Stimulated activated CD4-positive, alpha-beta T cell treated with anti-CD3 and anti-CD28 coated beads, Interleukin-1b, Interleukin-23, amount 100 ng/mL, for 1 hour (primary cell): ENCODE results near the gene VGLL1.
A peak's percentile ranks its signal among the peaks of the same experiment; 100 is the strongest.

Experiments
- DNase-seq, 2 donors: peaks; one replicate each; pipeline ENCODE4 v3.0.0-alpha.2; 2020; ENCODE audit warnings: low read depth in 2 of 2

The VGLL1 gene

GRCh38 chrX:136551410-136551809 lies 19.4 kb downstream of the VGLL1 start:
- DNase-seq = no peak

- no peak for DNase-seq
Observed at GRCh38 chrX:136555694-136556093, 23.7 kb downstream of the VGLL1 start.

DNA sequence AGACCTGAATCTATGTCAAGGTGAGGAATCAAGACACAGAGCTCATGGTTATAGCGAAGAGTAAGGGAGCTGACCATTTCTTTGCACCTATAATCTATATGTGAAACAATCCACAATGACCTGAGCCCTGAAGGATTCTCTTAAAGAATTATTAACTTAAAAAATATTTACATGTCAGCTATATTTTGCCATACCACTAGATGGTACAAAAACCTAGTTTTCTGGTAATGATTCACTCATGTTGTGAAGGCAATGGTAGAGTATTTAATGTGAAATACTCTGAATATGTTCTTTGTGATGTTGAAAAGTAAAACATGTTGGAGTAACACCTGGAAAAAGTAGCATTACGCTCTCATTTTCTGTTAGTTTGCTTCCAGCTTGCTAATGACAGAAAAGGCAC lies 40.0 kb downstream of the VGLL1 start:
- DNase-seq = no peak

GRCh38 chrX:136574548-136574947 lies 42.5 kb downstream of the VGLL1 start:
- DNase-seq = no peak

DNA sequence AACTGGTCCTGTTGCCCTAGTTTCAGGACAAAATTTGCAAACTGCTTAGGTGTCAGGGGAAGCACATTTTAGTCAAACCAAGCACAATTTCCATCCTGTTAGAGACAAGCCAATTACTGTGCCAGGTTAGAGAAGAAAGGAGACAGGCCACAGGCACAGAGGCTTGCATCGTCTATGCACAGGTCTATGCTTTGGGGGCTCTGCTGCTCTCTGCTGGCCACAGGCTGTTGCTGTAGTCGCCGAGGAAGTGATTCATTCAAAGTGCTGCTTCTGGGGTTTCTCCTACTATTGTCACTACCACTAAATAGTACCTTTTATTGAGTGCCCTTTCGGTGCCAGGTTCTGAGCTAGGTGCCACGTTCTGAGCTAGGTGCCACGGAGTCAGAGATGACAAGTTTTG lies 45.5 kb downstream of the VGLL1 start:
- DNase-seq = peak; percentile 14 to 28

GRCh38 chrX:136580316-136580715 lies 48.3 kb downstream of the VGLL1 start:
- DNase-seq = no peak

DNA sequence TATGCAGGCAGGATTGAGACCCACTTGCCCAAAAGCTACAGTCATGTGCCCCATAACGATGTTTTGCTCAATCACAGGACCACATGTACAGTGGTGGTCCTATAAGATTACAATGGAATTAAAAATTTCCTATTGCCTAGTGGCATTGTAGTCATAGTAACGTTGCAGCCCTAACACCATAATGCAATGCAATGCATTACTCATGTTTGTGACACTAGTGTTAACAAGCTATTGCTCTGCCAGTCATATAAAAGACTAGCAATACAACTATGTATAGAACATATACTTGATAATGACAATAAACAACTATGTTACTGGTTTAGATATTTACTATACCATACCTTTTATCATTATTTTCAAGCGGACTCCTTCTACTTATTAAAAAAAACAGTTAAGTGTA lies 50.6 kb downstream of the VGLL1 start:
- no peak for DNase-seq

- no peak for DNase-seq
Observed at GRCh38 chrX:136584545-136584944, 52.5 kb downstream of the VGLL1 start.

DNA sequence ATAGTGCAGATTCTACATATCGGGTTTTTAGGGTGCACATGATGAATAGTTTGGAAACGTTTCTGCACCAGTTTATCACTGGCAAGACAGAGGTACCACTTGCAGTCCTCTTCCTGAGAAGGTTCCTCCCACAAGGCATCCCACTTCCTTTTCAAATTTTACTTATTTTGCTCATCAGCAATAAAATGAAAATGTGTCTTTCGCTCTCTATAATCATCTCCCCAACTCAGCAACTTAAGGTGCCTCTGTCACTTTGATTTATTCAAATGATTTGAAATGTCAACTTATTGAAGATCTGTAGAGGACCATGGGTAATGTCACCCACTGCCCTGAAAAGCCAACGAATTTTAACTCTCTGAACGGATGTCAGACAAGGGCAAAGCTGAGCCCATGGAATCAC lies 53.2 kb downstream of the VGLL1 start:
- no peak for DNase-seq

- no peak for DNase-seq
Observed at GRCh38 chrX:136585960-136586359, 53.9 kb downstream of the VGLL1 start.

DNA sequence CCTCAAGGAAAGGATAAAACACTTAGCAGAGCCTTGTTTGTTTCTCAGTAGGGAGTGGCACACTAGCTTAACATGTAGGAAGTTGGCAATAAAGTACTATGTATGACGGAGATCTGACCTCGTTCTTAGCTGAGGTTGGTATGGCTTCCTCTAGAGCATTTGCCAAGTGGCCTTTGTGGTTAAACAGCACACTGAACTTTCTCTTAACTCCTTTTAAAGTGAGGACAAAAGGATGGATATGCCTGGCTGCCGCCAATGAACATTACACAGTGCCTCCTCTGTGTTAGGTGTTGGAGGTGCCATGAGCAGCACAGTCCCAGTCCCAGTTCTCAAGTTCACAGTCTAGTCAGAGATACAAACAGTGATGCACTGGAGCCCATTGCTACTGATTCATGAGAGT lies 54.4 kb downstream of the VGLL1 start:
- no peak for DNase-seq

- DNase-seq = no peak
Observed at GRCh38 chrX:136587532-136587931, 55.5 kb downstream of the VGLL1 start.

GRCh38 chrX:136588036-136588435 lies 56.0 kb downstream of the VGLL1 start:
- no peak for DNase-seq

GRCh38 chrX:136589966-136590365 lies 58.0 kb downstream of the VGLL1 start:
- DNase-seq = no peak

- DNase-seq = no peak
Observed at GRCh38 chrX:136597356-136597755, 65.3 kb downstream of the VGLL1 start.

DNA sequence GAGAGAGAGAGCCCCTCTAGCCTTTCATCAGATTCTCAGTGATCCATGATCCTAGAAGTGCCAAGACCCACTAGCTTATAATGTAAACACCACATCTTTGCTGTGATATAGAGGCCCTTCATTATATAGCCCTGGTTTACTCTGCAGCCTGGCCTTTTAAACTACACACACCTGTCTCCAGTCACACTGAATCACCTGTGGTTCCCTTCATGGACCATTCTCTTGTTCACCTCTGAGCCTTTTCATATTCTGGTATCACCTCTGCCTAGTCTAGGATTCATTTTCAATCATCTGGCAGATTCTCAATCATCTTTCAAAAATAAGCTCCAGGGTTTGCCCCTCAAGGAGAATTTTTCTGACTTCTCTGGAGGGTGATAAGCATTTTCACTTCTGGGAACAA lies 65.9 kb downstream of the VGLL1 start:
- DNase-seq = no peak

DNA sequence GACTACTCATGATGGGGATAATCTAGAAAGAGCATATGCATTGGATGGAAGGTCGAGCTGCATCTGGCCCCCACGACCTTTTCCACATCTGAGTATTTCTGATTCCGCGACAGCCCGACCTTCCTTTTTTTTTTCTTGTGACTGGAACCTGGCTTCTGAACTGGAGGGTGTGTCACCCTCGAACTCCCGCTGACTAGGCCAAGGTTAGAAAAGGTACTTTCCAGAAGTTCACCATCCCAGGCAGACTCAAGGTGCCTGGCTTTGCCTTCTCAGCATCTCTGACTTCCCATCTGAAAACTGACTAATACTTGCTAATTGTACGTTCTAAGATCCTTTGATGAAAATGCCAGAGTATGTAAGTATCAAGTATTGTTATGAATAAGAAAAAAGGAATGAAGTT lies 66.6 kb downstream of the VGLL1 start:
- no peak for DNase-seq

- no peak for DNase-seq
Observed at GRCh38 chrX:136600059-136600458, 68.0 kb downstream of the VGLL1 start.
